H1 (cell line): Measurements from ENCODE around the gene PRIMPOL. TPM values are rescaled to one million over a fixed set of nuclear protein-coding genes. Genes with fewer than 3 reads are reported as not detected.

Experiments
- CTCF ChIA-PET: fragments of 300-600 bp; sonication (Branson Sonifier 250); formaldehyde crosslinking; loops from one replicate; lab custom pipeline; 2021; ENCODE audit not compliant: partially characterized antibody; lab: Charles Lee
- POLR2A ChIA-PET: fragments of 300-600 bp; sonication (Branson Sonifier 250); formaldehyde crosslinking; loops from one replicate; lab custom pipeline; 2021; ENCODE audit warnings: inconsistent platforms; ENCODE audit not compliant: partially characterized antibody; lab: Charles Lee
- DNase-seq, 2 experiments: peaks; one replicate each; pipeline versions ENCODE4 v3.0.0 to v3.0.0-alpha.2; 2010 to 2022; ENCODE audit warnings: low spot score in 2 of 2, low read depth in 1 of 2, mixed read lengths in 1 of 2
- FAIRE-seq: peaks from 2 replicates; lab custom pipeline; 2011; peaks lifted over from hg19 to GRCh38; lab: Jason Lieb, UNC
- H2AFZ ChIP-seq: 2 replicates; pipeline ENCODE4 v1.8.1; 2012; ENCODE audit warnings: low read length, inconsistent platforms
- H2AK5ac ChIP-seq: 2 replicates; pipeline ENCODE4 v1.6.1; 2013; ENCODE audit warnings: low read depth, low read length
- H2BK120ac ChIP-seq: replicated peaks from 2 replicates; pipeline ENCODE3; 2013; ENCODE audit warnings: low read depth, low read length, inconsistent platforms
- H2BK12ac ChIP-seq: 2 replicates; pipeline ENCODE4 v1.6.1; 2013; ENCODE audit warnings: low read depth, low read length
- H2BK15ac ChIP-seq: 2 replicates; pipeline ENCODE4 v1.6.1; 2013; ENCODE audit warnings: low read length
- H2BK20ac ChIP-seq: 2 replicates; pipeline ENCODE4 v1.6.1; 2013; ENCODE audit warnings: low read length
- H2BK5ac ChIP-seq: 2 replicates; pipeline ENCODE4 v1.6.1; 2013; ENCODE audit warnings: low read depth, low read length
- H3K14ac ChIP-seq: 2 replicates; pipeline ENCODE4 v1.6.1; 2013; ENCODE audit warnings: inconsistent platforms; ENCODE audit not compliant: insufficient read length
- H3K18ac ChIP-seq: 2 replicates; pipeline ENCODE4 v1.6.1; 2013; ENCODE audit warnings: low read length; ENCODE audit errors: extremely low read depth
- H3K23ac ChIP-seq: 2 replicates; pipeline ENCODE4 v1.6.1; 2013; ENCODE audit warnings: inconsistent platforms; ENCODE audit not compliant: insufficient read length
- H3K23me2 ChIP-seq: 2 replicates; pipeline ENCODE4 v1.6.1; 2013; ENCODE audit warnings: low read depth, low read length
- H3K27ac ChIP-seq: 2 replicates; pipeline ENCODE4 v1.6.1; 2011; ENCODE audit warnings: low read depth, low read length, inconsistent platforms
- H3K27me3 ChIP-seq, 4 experiments: replicated peaks in 1 of 4; 1 replicate in 1 of 4; 2 replicates in 3 of 4; pipeline versions ENCODE4 v1.6.1 to v1.8.1; 2011 to 2013; ENCODE audit warnings: low read length in 3 of 4, mild to moderate bottlenecking in 3 of 4, inconsistent platforms in 2 of 4, mixed read lengths in 2 of 4, moderate library complexity in 1 of 4; ENCODE audit not compliant: control insufficient read depth in 3 of 4, insufficient read depth in 3 of 4; ENCODE audit errors: extremely low read depth in 1 of 4
- H3K36me3 ChIP-seq, 4 experiments: 2 replicates each; pipeline versions ENCODE4 v1.6.1 to v1.8.1; 2011 to 2013; ENCODE audit warnings: mild to moderate bottlenecking in 4 of 4, low read length in 3 of 4, moderate library complexity in 2 of 4, control low read depth in 1 of 4, inconsistent platforms in 1 of 4; ENCODE audit not compliant: insufficient read depth in 4 of 4, control insufficient read depth in 2 of 4
- H3K4ac ChIP-seq: replicated peaks from 2 replicates; pipeline ENCODE3; 2013; ENCODE audit warnings: low read length, low read depth, mixed read lengths, inconsistent platforms; ENCODE audit not compliant: insufficient read length
- H3K4me1 ChIP-seq, 4 experiments: replicated peaks in 1 of 4; 1 replicate in 1 of 4; 2 replicates in 3 of 4; pipeline versions ENCODE4 v1.6.1 to v1.8.1; 2011 to 2013; ENCODE audit warnings: low read length in 3 of 4, inconsistent platforms in 2 of 4, mixed read lengths in 1 of 4; ENCODE audit not compliant: insufficient read depth in 4 of 4, control insufficient read depth in 3 of 4
- H3K4me2 ChIP-seq, 2 experiments: 2 replicates each; pipeline versions ENCODE4 v1.6.1 to v1.8.1; 2011 to 2013; ENCODE audit warnings: low read depth in 2 of 2, low read length in 2 of 2, control low read depth in 1 of 2, inconsistent platforms in 1 of 2, mild to moderate bottlenecking in 1 of 2; ENCODE audit not compliant: insufficient read depth in 1 of 2
- H3K4me3 ChIP-seq, 4 experiments: fragments of 200-600, 300-600 bp in 1 of 4; sonication (generic), shearing (Covaris generic), sonication (Bioruptor Twin) in 1 of 4; 2 replicates each; pipeline versions ENCODE4 v1.5.1 to v1.8.1; 2011 to 2016; ENCODE audit warnings: low read length in 4 of 4, low read depth in 3 of 4, control low read depth in 2 of 4, inconsistent platforms in 2 of 4, mild to moderate bottlenecking in 2 of 4, mixed read lengths in 1 of 4, moderate library complexity in 1 of 4; ENCODE audit not compliant: insufficient read depth in 2 of 4; ENCODE audit errors: extremely low read depth in 1 of 4
- H3K56ac ChIP-seq: replicated peaks from 2 replicates; pipeline ENCODE3; 2013; ENCODE audit warnings: low read depth, mild to moderate bottlenecking, mixed read lengths, low read length, inconsistent platforms; ENCODE audit not compliant: insufficient read length
- H3K79me1 ChIP-seq: 2 replicates; pipeline ENCODE4 v1.6.1; 2013; ENCODE audit warnings: low read depth, low read length, control low read depth
- H3K79me2 ChIP-seq, 2 experiments: 2 replicates each; pipeline versions ENCODE4 v1.6.1 to v1.8.1; 2012 to 2013; ENCODE audit warnings: low read length in 2 of 2, mild to moderate bottlenecking in 2 of 2, inconsistent platforms in 1 of 2; ENCODE audit not compliant: insufficient read depth in 2 of 2, control insufficient read depth in 1 of 2
- H3K9ac ChIP-seq, 4 experiments: replicated peaks in 1 of 4; 1 replicate in 1 of 4; 2 replicates in 3 of 4; pipeline versions ENCODE4 v1.6.1 to v1.8.1; 2011 to 2013; ENCODE audit warnings: low read depth in 3 of 4, low read length in 3 of 4, control low read depth in 2 of 4, mild to moderate bottlenecking in 2 of 4, moderate library complexity in 2 of 4, inconsistent platforms in 1 of 4; ENCODE audit errors: extremely low read depth in 1 of 4
- H3K9me3 ChIP-seq, 2 experiments: 2 replicates each; pipeline versions ENCODE4 v1.6.1 to v1.8.1; 2012 to 2013; ENCODE audit warnings: mild to moderate bottlenecking in 2 of 2, moderate library complexity in 2 of 2, control low read depth in 1 of 2, inconsistent platforms in 1 of 2, low read depth in 1 of 2, low read length in 1 of 2, mixed read lengths in 1 of 2; ENCODE audit not compliant: insufficient read depth in 2 of 2
- H4K20me1 ChIP-seq, 2 experiments: replicated peaks in 1 of 2; 2 replicates each; pipeline versions ENCODE3 to v1.8.1; 2011 to 2013; ENCODE audit warnings: inconsistent platforms in 2 of 2, low read length in 2 of 2, mild to moderate bottlenecking in 1 of 2; ENCODE audit not compliant: insufficient read depth in 2 of 2, control insufficient read depth in 1 of 2
- H4K5ac ChIP-seq: 2 replicates; pipeline ENCODE4 v1.6.1; 2013; ENCODE audit warnings: low read length, low read depth, mixed read lengths, inconsistent platforms; ENCODE audit not compliant: insufficient read length
- H4K8ac ChIP-seq: 2 replicates; pipeline ENCODE4 v1.8.0; 2013; ENCODE audit warnings: mild to moderate bottlenecking, moderate library complexity, low read length, inconsistent platforms; ENCODE audit not compliant: insufficient read depth; ENCODE audit errors: extremely low read depth
- H4K91ac ChIP-seq: replicated peaks from 2 replicates; pipeline ENCODE3; 2013; ENCODE audit warnings: low read length, mixed read lengths, inconsistent platforms; ENCODE audit not compliant: insufficient read length
- ATF2 ChIP-seq: IDR thresholded peaks from 2 replicates; pipeline ENCODE4 v1.6.1; 2012; ENCODE audit warnings: low read length, inconsistent platforms
- BCL11A ChIP-seq, 2 experiments: IDR thresholded peaks; one replicate each; pipeline ENCODE4 v1.6.1; 2011; ENCODE audit warnings: low read depth in 2 of 2, low read length in 2 of 2, mild to moderate bottlenecking in 2 of 2
- BRCA1 ChIP-seq: IDR thresholded peaks from 2 replicates; pipeline ENCODE4 v1.6.1; 2012; ENCODE audit warnings: low read depth, low read length, improper control_type of control experiment
- CHD1 ChIP-seq: IDR thresholded peaks from 2 replicates; pipeline ENCODE4 v1.6.1; 2012; ENCODE audit warnings: low read depth, low read length, improper control_type of control experiment
- EP300 ChIP-seq, 2 experiments: IDR thresholded peaks; 1 replicate in 1 of 2; 2 replicates in 1 of 2; pipeline ENCODE4 v1.6.1; 2011 to 2012; ENCODE audit warnings: low read depth in 2 of 2, low read length in 2 of 2, mild to moderate bottlenecking in 2 of 2, borderline replicate concordance in 1 of 2, inconsistent platforms in 1 of 2, moderate library complexity in 1 of 2
- HDAC2 ChIP-seq, 2 experiments: fragments of 300-600 bp in 1 of 2; sonication (generic) in 1 of 2; IDR thresholded peaks; 2 replicates each; pipeline ENCODE4 v1.6.1; 2011 to 2012; ENCODE audit warnings: low read depth in 2 of 2, low read length in 2 of 2, mild to moderate bottlenecking in 2 of 2, moderate library complexity in 2 of 2, borderline replicate concordance in 1 of 2, inconsistent platforms in 1 of 2
- KDM4A ChIP-seq: IDR thresholded peaks from one replicate; pipeline ENCODE4 v1.7.1; 2012; ENCODE audit warnings: low read depth, mild to moderate bottlenecking, moderate library complexity, low read length, inconsistent platforms; ENCODE audit not compliant: severe bottlenecking
- RAD21 ChIP-seq, 2 experiments: IDR thresholded peaks in 1 of 2; conservative IDR thresholded peaks in 1 of 2; 2 replicates each; pipeline ENCODE4 v1.6.1; 2011; ENCODE audit warnings: low read depth in 2 of 2, low read length in 2 of 2, improper control_type of control experiment in 1 of 2, inconsistent platforms in 1 of 2, mild to moderate bottlenecking in 1 of 2, moderate library complexity in 1 of 2
- TAF1 ChIP-seq: IDR thresholded peaks from 2 replicates; pipeline ENCODE4 v1.6.1; 2011; ENCODE audit warnings: mild to moderate bottlenecking, low read depth, low read length
- TCF12 ChIP-seq: IDR thresholded peaks from 2 replicates; pipeline ENCODE4 v1.6.1; 2011; ENCODE audit warnings: low read depth, mild to moderate bottlenecking, low read length
- ZNF274 ChIP-seq: IDR thresholded peaks from 2 replicates; pipeline ENCODE4 v1.7.0; 2012; ENCODE audit warnings: low read length, borderline replicate concordance; ENCODE audit errors: extremely low read depth
- WGBS, 2 experiments: shearing (Covaris generic) in 1 of 2; methylation state at CpG; one replicate each; pipeline versions ENCODE4 v1.1.6 to v1.1.7; 2013 to 2015; ENCODE audit warnings: low lambda C conversion rate in 2 of 2, mixed read lengths in 2 of 2, inconsistent platforms in 1 of 2, low coverage in 1 of 2, missing lambda C conversion rate in 1 of 2; ENCODE audit not compliant: insufficient replicate concordance in 2 of 2, insufficient coverage in 1 of 2, insufficient read length in 1 of 2; ENCODE audit errors: extremely low coverage in 1 of 2, missing lambda C conversion rate in 1 of 2; 5-methylcytosine and 5-hydroxymethylcytosine counted together
- polyA plus RNA-seq, 7 experiments: library from polyadenylated mRNA; depleted of rRNA in 3 of 7; stranded (reverse) in 5 of 7; unstranded in 2 of 7; fragments of >200 nt in 5 of 7; fragments of 200-250 nt in 2 of 7; gene quantifications; 1 replicate in 5 of 7; 2 replicates in 1 of 7; 4 replicates in 1 of 7; pipeline versions ENCODE4 v1.2.1 to v1.2.3, GENCODE V29; 2011 to 2013; ENCODE audit warnings: missing spikeins in 2 of 7, mixed read lengths in 2 of 7
- total RNA-seq: library from RNA; stranded (reverse); fragmentation: NEBNext Ultra II Directional; extraction: Animal tissue kit (Norgen Biotek cat#: 25700); gene quantifications from 2 replicates; pipeline ENCODE4 v1.2.1, GENCODE V29; 2021

PRIMPOL gene
- total and polyA plus RNA-seq, 2 of the 8 experiments (the other 6 are each of a cell fraction or from before 2014, with no cell fraction given) = 4.4 to 6.7 TPM

GRCh38 chr4:184693056-184693455, 43.5 kb downstream of the PRIMPOL start:
- H3K4me3 ChIP-seq = no peak overlapping the region
- no peak for FAIRE-seq
- no peak for TF ChIP-seq TAF1
- TF ChIP-seq EP300 (IDR thresholded peaks at IDR 0.05; ENCODE audit: borderline replicate concordance in 1 of 2, low read depth in 2 of 2, low read length in 2 of 2) = no peak
- TF ChIP-seq TCF12 = no peak
- no peak for TF ChIP-seq HDAC2 (IDR thresholded peaks at IDR 0.05; ENCODE audit: borderline replicate concordance in 1 of 2, low read depth in 2 of 2, low read length in 2 of 2)
- no peak for TF ChIP-seq ATF2
- no peak for TF ChIP-seq KDM4A
- no peak for TF ChIP-seq BRCA1
- no peak for TF ChIP-seq ZNF274
- TF ChIP-seq CHD1 = no peak
- TF ChIP-seq RAD21 (IDR thresholded peaks at IDR 0.05 in 1 of 2, conservative IDR thresholded peaks at IDR 0.05 in 1 of 2; ENCODE audit: low read depth in 2 of 2, low read length in 2 of 2) = no peak
- no peak for TF ChIP-seq BCL11A (IDR thresholded peaks at IDR 0.05; ENCODE audit: low read depth in 2 of 2, low read length in 2 of 2)

More at GRCh38 chr4:184693056-184693455, 43.5 kb downstream of the PRIMPOL start:
- Histone ChIP-seq H3K4me2 (no peak overlapping the region), H3K14ac (no peak overlapping the region), H3K23me2 (no peaks in the 10 kb centered on the region), H3K36me3 (peaks cover 0 to 56% (median 24%) of the 10 kb centered on the region in 4 experiments; a peak in 5 of 8 replicates), H2BK120ac (no peak overlapping the region), H2BK12ac (no peak overlapping the region), H3K79me1 (no peaks in the 10 kb centered on the region), H3K56ac (no peak overlapping the region), H4K91ac (no peak overlapping the region), H3K27me3 (no peaks in the 10 kb centered on the region), H4K5ac (no peak overlapping the region), H2BK20ac (no peak overlapping the region), H3K79me2 (no peaks in the 10 kb centered on the region), H2BK5ac (no peak overlapping the region), H3K9me3 (no peaks in the 10 kb centered on the region), H3K18ac (no peak overlapping the region), H4K20me1 (peaks cover 0 to 2% of the 10 kb centered on the region in 2 experiments), H3K27ac (no peak overlapping the region), H2BK15ac (no peak overlapping the region), H3K4ac (no peak overlapping the region), H3K4me1 (peaks cover 0 to 7% (median 3%) of the 10 kb centered on the region in 4 experiments; a peak in 5 of 7 replicates), H2AFZ (no peak overlapping the region), H3K9ac (no peak overlapping the region), H2AK5ac (no peak overlapping the region), H3K23ac (no peak overlapping the region), H4K8ac (no peak overlapping the region)
- 86% methylated on average over 5 of the region's 5 CpGs; no CpG with 5 or more reads in 1 of the 2 experiments for WGBS, 2 experiments
- POLR2A ChIA-PET = interaction anchor here (1.4 kb wide), 1 partner anchor 23 kb away, joined by 3 read pairs; no protein-coding TSS in a partner anchor
- CTCF ChIA-PET = interaction anchor here (0.9 kb wide), 1 partner anchor 429 kb away, joined by 4 read pairs; no protein-coding TSS in a partner anchor
- DNase-seq = no peak
